ENCODE measurements around the gene PPIH.

DNA sequence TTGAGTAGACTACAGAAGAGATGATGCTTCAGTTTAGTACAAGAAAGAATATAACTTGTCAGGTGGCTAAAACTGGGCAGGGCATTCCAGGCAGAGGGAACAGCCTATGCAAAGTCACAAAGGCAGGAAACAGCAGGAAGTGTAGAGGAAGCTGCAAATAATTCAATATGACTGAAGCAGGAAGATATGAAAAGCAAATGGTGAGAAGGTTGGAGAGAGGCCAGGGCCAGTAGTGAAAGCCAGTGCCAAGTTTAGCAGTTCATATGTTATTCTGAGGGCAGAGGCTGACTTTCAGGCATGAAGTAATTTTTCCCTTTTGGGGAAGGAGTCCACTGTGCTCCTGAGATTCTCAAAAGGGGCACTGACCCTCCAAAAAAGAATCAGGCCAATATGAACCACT, 16.0 kb downstream of the PPIH start:
- TF ChIP-seq TARDBP (IDR thresholded peaks at IDR 0.05) (no peak), ARNT (IDR thresholded peaks at IDR 0.05) (no peak), BHLHE40 (IDR thresholded peaks at IDR 0.05; ENCODE audit: borderline replicate concordance) (no peak), FOXA1 (IDR thresholded peaks at IDR 0.05) (no peak), SP1 (IDR thresholded peaks at IDR 0.05) (no peak)
- TF ChIP-seq, protein P1, sequence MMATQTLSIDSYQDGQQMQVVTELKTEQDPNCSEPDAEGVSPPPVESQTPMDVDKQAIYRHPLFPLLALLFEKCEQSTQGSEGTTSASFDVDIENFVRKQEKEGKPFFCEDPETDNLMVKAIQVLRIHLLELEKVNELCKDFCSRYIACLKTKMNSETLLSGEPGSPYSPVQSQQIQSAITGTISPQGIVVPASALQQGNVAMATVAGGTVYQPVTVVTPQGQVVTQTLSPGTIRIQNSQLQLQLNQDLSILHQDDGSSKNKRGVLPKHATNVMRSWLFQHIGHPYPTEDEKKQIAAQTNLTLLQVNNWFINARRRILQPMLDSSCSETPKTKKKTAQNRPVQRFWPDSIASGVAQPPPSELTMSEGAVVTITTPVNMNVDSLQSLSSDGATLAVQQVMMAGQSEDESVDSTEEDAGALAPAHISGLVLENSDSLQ (IDR thresholded peaks at IDR 0.05), result no peak
